Esophagus squamous epithelium (tissue), 4 donors: ENCODE measurements around the gene EPS8L1.

ENCODE experiments used
- POLR2A ChIP-seq, 4 donors: fragments of 450-650 bp; IDR thresholded peaks; one replicate each; pipeline ENCODE4 v1.6.1; 2017; ENCODE audit warnings: antibody characterized with exemption in 4 of 4, mild to moderate bottlenecking in 4 of 4, moderate library complexity in 3 of 4
- TF ChIP-seq, protein P1 (sequence below), 6 experiments: fragments of 450-650 bp in 4 of 6; fragments of 200-600 bp in 2 of 6; sonication (generic) in 2 of 6; IDR thresholded peaks; one replicate each; pipeline ENCODE4 v1.5.1; 2016 to 2019; ENCODE audit warnings: antibody characterized with exemption in 6 of 6, mild to moderate bottlenecking in 4 of 6, moderate library complexity in 4 of 6

DNA sequence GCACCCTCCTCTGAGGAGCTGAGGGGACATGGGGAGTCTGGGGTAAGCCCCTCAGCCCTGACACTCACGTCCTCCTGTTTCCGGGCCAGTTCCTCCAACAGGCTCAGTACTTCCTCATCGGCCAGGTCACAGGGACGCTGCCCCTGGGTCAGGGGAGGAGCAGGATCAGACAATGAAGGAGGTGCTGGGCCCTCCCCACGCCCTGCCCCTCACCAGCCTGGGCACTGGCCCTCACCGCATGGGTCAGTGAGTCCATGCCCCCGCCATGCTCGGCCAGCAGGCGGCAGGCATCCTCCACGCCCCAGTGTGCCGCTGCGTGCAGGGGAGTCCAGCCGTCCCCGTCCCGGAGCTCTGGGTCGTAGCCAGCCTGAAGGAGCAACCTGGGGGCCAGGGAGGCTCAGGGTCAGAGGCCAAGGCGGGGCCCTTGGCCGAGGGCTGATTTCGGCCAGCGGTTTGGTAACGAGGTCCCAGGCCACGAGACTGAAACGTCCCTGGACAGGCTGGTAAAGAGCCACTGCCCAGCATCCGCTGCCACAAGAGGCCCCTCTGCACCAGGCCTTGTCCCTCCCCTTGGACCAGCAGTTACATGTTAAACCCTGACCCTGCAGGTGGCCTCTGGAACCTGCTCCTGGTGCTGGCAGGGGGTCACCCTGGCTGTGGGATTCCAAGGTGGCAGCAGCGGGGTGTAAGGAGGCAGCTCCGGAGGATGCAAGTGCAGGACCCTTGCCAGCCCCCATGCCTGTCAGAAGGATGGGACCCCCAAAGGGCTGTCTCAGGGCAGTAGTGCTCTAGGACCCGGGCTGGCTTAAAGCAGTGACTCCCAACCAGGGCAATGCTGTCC lies 23.3 kb downstream of the EPS8L1 start:
- TF ChIP-seq, protein P1, sequence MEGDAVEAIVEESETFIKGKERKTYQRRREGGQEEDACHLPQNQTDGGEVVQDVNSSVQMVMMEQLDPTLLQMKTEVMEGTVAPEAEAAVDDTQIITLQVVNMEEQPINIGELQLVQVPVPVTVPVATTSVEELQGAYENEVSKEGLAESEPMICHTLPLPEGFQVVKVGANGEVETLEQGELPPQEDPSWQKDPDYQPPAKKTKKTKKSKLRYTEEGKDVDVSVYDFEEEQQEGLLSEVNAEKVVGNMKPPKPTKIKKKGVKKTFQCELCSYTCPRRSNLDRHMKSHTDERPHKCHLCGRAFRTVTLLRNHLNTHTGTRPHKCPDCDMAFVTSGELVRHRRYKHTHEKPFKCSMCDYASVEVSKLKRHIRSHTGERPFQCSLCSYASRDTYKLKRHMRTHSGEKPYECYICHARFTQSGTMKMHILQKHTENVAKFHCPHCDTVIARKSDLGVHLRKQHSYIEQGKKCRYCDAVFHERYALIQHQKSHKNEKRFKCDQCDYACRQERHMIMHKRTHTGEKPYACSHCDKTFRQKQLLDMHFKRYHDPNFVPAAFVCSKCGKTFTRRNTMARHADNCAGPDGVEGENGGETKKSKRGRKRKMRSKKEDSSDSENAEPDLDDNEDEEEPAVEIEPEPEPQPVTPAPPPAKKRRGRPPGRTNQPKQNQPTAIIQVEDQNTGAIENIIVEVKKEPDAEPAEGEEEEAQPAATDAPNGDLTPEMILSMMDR (IDR thresholded peaks at IDR 0.05) = no peak
- no peak for TF ChIP-seq POLR2A (IDR thresholded peaks at IDR 0.05)
